Endothelial cell of umbilical vein (primary cell): ENCODE results near the gene CNKSR3. TPM values are rescaled to one million over a fixed set of nuclear protein-coding genes. Genes with fewer than 3 reads are reported as not detected.

Experiments
- BruUV-seq: library from RNA; stranded (reverse); fragments of 400-500 nt; replicated peaks from 2 replicates; lab custom pipeline; 2021; lab: Mats Ljungman, UMichigan
- CTCF ChIA-PET: fragments of 300-600, 350-600 bp; sonication (Branson Sonifier 250); formaldehyde crosslinking; loops from one replicate; lab custom pipeline; 2021; ENCODE audit warnings: antibody characterized with exemption, inconsistent platforms; lab: Charles Lee
- POLR2A ChIA-PET: fragments of 300-600, 350-600 bp; sonication (Branson Sonifier 250); formaldehyde crosslinking; loops from one replicate; lab custom pipeline; 2021; ENCODE audit warnings: antibody characterized with exemption, inconsistent platforms; lab: Charles Lee
- DNase-seq: peaks from one replicate; pipeline ENCODE4 v3.0.0-alpha.2; 2011; ENCODE audit warnings: low read depth, low spot score
- FAIRE-seq: peaks from 2 replicates; lab custom pipeline; 2011; peaks lifted over from hg19 to GRCh38; lab: Jason Lieb, UNC
- H2AFZ ChIP-seq: 2 replicates; pipeline ENCODE4 v1.6.0; 2012; ENCODE audit warnings: low read depth, low read length, control low read depth, inconsistent platforms
- H3K27ac ChIP-seq: 2 replicates; pipeline ENCODE4 v1.5.1; 2011; ENCODE audit warnings: low read depth, mild to moderate bottlenecking, control low read depth, low read length, moderate library complexity; ENCODE audit not compliant: insufficient read depth
- H3K27me3 ChIP-seq, 2 experiments: 2 replicates each; pipeline versions ENCODE4 v1.6.0 to v1.6.1; 2011; ENCODE audit warnings: low read length in 2 of 2, mixed read lengths in 1 of 2; ENCODE audit not compliant: control insufficient read depth in 2 of 2, insufficient read depth in 2 of 2
- H3K36me3 ChIP-seq, 2 experiments: 2 replicates in 1 of 2; 3 replicates in 1 of 2; pipeline ENCODE4 v1.5.1; 2011; ENCODE audit warnings: low read length in 2 of 2, mild to moderate bottlenecking in 1 of 2, moderate library complexity in 1 of 2; ENCODE audit not compliant: control insufficient read depth in 2 of 2, insufficient read depth in 2 of 2; ENCODE audit errors: extremely low read depth in 1 of 2
- H3K4me1 ChIP-seq: 3 replicates; pipeline ENCODE4 v1.5.1; 2011; ENCODE audit warnings: mild to moderate bottlenecking, low read length; ENCODE audit not compliant: control insufficient read depth, insufficient read depth; ENCODE audit errors: extremely low read depth
- H3K4me2 ChIP-seq: 2 replicates; pipeline ENCODE4 v1.6.1; 2011; ENCODE audit warnings: low read length, control low read depth, mixed read lengths; ENCODE audit not compliant: insufficient read depth
- H3K4me3 ChIP-seq, 3 experiments: fragments of 200-600 bp in 1 of 3; sonication (generic), shearing (Covaris generic) in 1 of 3; replicated peaks in 1 of 3; 2 replicates each; pipeline ENCODE4 v1.5.1; 2011 to 2016; ENCODE audit warnings: control low read depth in 3 of 3, low read length in 3 of 3, mild to moderate bottlenecking in 2 of 3, inconsistent platforms in 1 of 3, low read depth in 1 of 3, moderate library complexity in 1 of 3; ENCODE audit not compliant: insufficient read depth in 1 of 3
- H3K79me2 ChIP-seq: 2 replicates; pipeline ENCODE4 v1.6.0; 2012; ENCODE audit warnings: low read length, inconsistent platforms; ENCODE audit not compliant: control insufficient read depth, insufficient read depth
- H3K9ac ChIP-seq: replicated peaks from 2 replicates; pipeline ENCODE3; 2011; ENCODE audit warnings: low read length, control low read depth; ENCODE audit not compliant: insufficient read depth; ENCODE audit errors: extremely low read depth
- H3K9me1 ChIP-seq: replicated peaks from 3 replicates; pipeline ENCODE4 v1.6.0; 2011; ENCODE audit warnings: mild to moderate bottlenecking, low read length; ENCODE audit not compliant: control insufficient read depth, insufficient read depth; ENCODE audit errors: extremely low read depth
- H3K9me3 ChIP-seq: replicated peaks from 2 replicates; pipeline ENCODE4 v1.5.1; 2012; ENCODE audit warnings: low read length, inconsistent platforms; ENCODE audit not compliant: control insufficient read depth, insufficient read depth
- H4K20me1 ChIP-seq: replicated peaks from 2 replicates; pipeline ENCODE3; 2011; ENCODE audit warnings: mild to moderate bottlenecking, low read length; ENCODE audit not compliant: control insufficient read depth, insufficient read depth; ENCODE audit errors: extremely low read depth
- CTCF ChIP-seq, 2 donors: IDR thresholded peaks; 1 replicate in 1 of 2; 2 replicates in 1 of 2; pipeline ENCODE4 v1.5.1; 2011; ENCODE audit warnings: low read length in 2 of 2, mild to moderate bottlenecking in 2 of 2, moderate library complexity in 2 of 2, control low read depth in 1 of 2, inconsistent platforms in 1 of 2, low read depth in 1 of 2; ENCODE audit not compliant: insufficient read depth in 1 of 2; ENCODE audit errors: extremely low read depth in 1 of 2
- EZH2 ChIP-seq: IDR thresholded peaks from 2 replicates; pipeline ENCODE4 v1.6.1; 2012; ENCODE audit warnings: borderline replicate concordance, low read depth, mild to moderate bottlenecking, moderate library complexity, low read length, inconsistent platforms; ENCODE audit not compliant: severe bottlenecking
- FOS ChIP-seq: IDR thresholded peaks from 2 replicates; pipeline ENCODE4 v1.6.1; 2011; ENCODE audit warnings: mild to moderate bottlenecking, low read length, moderate library complexity, borderline replicate concordance; ENCODE audit not compliant: insufficient read depth
- GATA2 ChIP-seq: IDR thresholded peaks from 2 replicates; pipeline ENCODE4 v1.7.0; 2011; ENCODE audit warnings: low read depth, mild to moderate bottlenecking, moderate library complexity, mixed read lengths, low read length; ENCODE audit not compliant: insufficient read length, insufficient read depth
- JUN ChIP-seq: IDR thresholded peaks from 2 replicates; pipeline ENCODE4 v1.6.1; 2011; ENCODE audit warnings: borderline replicate concordance, low read depth; ENCODE audit not compliant: insufficient read length, insufficient read depth
- MAX ChIP-seq: IDR thresholded peaks from 2 replicates; pipeline ENCODE4 v1.6.1; 2011; ENCODE audit not compliant: insufficient read depth, insufficient read length
- MYC ChIP-seq: IDR thresholded peaks from one replicate; pipeline ENCODE4 v1.6.1; 2011; ENCODE audit warnings: mild to moderate bottlenecking, low read depth, low read length
- POLR2A ChIP-seq: IDR thresholded peaks from 2 replicates; pipeline ENCODE4 v1.6.1; 2012; ENCODE audit warnings: low read depth, mild to moderate bottlenecking, control low read depth, low read length
- POLR2AphosphoS5 ChIP-seq: IDR thresholded peaks from 2 replicates; pipeline ENCODE4 v1.6.1; 2012; ENCODE audit warnings: low read depth, mild to moderate bottlenecking, control low read depth, low read length, moderate library complexity; ENCODE audit not compliant: insufficient read depth
- dilution Hi-C: fragments of 300-500 bp; cut with MboI; formaldehyde crosslinking; loops from one replicate; pipeline ENCODE4 v1.15.0; 2019; ENCODE audit warnings: low sequenced_read_pairs; ENCODE audit not compliant: extremely low pct_ligation_motif_present
- intact Hi-C: fragments of 100-400 bp; cut with micrococcal nuclease; formaldehyde crosslinking; loops from one replicate; pipeline ENCODE4 v1.10.0; 2022
- polyA plus RNA-seq, 4 experiments: library from polyadenylated mRNA; depleted of rRNA in 3 of 4; stranded (reverse) in 3 of 4; unstranded in 1 of 4; fragments of >200 nt; gene quantifications; 2 replicates each; pipeline versions ENCODE4 v1.2.1 to v1.2.3, GENCODE V29; 2011 to 2012; ENCODE audit warnings: missing spikeins in 1 of 4
- total RNA-seq: library from RNA; stranded (reverse); gene quantifications from 2 replicates; pipeline ENCODE4 v1.2.3, GENCODE V29; 2021

Gene CNKSR3
- total and polyA plus RNA-seq, 2 donors (not counting 3 experiments of a cell fraction or from before 2014, with no cell fraction given): 2.3 to 15.6 TPM

- Histone ChIP-seq H3K27ac (no peak overlapping the region), H3K4me1 (no peaks in the 10 kb centered on the region), H3K27me3 (no peaks in the 10 kb centered on the region), H3K79me2 (no peaks in the 10 kb centered on the region), H3K36me3 (no peaks in the 10 kb centered on the region), H3K9ac (no peak overlapping the region), H3K4me3 (no peak overlapping the region), H4K20me1 (no peaks in the 10 kb centered on the region), H3K9me1 (no peaks in the 10 kb centered on the region), H2AFZ (no peak overlapping the region), H3K4me2 (no peak overlapping the region), H3K9me3 (no peaks in the 10 kb centered on the region)
- CTCF ChIA-PET: interaction anchor here (1.9 kb wide), 1 partner anchor 10 kb away, joined by 5 read pairs; no protein-coding TSS in a partner anchor
- no TSS peak for BruUV-seq
- FAIRE-seq (no peak), DNase-seq (no peak)
- TF ChIP-seq CTCF (IDR thresholded peaks at IDR 0.05; ENCODE audit: extremely low read depth in 1 of 2, insufficient read depth in 1 of 2, low read depth in 1 of 2, low read length in 2 of 2): no peak
- TF ChIP-seq MAX: no peak
- no peak for TF ChIP-seq EZH2
- TF ChIP-seq POLR2AphosphoS5: no peak
- no peak for TF ChIP-seq JUN
- no peak for TF ChIP-seq MYC
- TF ChIP-seq GATA2: no peak
- no peak for TF ChIP-seq FOS
- TF ChIP-seq POLR2A: no peak
- dilution Hi-C loops: no loop called here
- intact Hi-C loops: no loop called here
- POLR2A ChIA-PET: no interaction called here
Measured at GRCh38 chr6:154468760-154469159, 41.7 kb downstream of the CNKSR3 start.
